ENCODE measurements around the gene TNFRSF19. TPM values are rescaled to one million over a fixed set of nuclear protein-coding genes. Genes with fewer than 3 reads are reported as not detected.

The TNFRSF19 gene
- total and polyA plus RNA-seq, 2 of the 8 experiments (the other 6 are each of a cell fraction or from before 2014, with no cell fraction given) = 0.50 to 0.95 TPM

DNA sequence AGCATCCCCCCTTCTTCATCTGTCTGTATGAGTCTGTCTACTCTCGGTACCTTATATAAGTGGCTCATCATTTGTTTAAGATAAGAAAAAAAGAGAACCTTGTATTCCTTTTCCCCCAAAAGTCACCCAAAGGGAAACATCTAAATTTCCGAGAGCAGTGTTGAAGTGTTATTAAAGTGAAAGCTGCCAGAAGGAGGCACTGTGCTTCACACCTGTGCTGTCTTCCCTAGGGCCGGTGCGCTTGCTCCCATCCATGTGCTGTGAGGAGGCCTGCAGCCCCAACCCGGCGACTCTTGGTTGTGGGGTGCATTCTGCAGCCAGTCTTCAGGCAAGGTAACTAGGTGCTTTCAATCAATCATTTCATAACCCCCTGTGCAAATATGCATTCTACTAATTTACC lies 97.5 kb downstream of the TNFRSF19 start (continued):
- no peak for TF ChIP-seq HDAC6 (IDR thresholded peaks at IDR 0.05; ENCODE audit: low read depth, low read length)
